Osteocyte (in vitro differentiated cells): ENCODE results near the gene ANO7. TPM values are rescaled to one million over a fixed set of nuclear protein-coding genes. Genes with fewer than 3 reads are reported as not detected.

Source experiments
- DNase-seq: peaks from one replicate; pipeline ENCODE4 v3.0.0; 2021; ENCODE audit warnings: mixed read lengths; ENCODE audit not compliant: unreplicated experiment; ENCODE audit errors: extremely low spot score
- H3K27ac Mint-ChIP-seq: one replicate; pipeline ENCODE4 v1.8.0; 2021; ENCODE audit warnings: mild to moderate bottlenecking, mixed read lengths; ENCODE audit not compliant: unreplicated experiment
- H3K27me3 Mint-ChIP-seq: one replicate; pipeline ENCODE4 v1.8.0; 2021; ENCODE audit warnings: mixed read lengths; ENCODE audit not compliant: unreplicated experiment
- H3K36me3 Mint-ChIP-seq: one replicate; pipeline ENCODE4 v1.8.0; 2021; ENCODE audit warnings: mixed read lengths; ENCODE audit not compliant: unreplicated experiment
- H3K4me1 Mint-ChIP-seq: one replicate; pipeline ENCODE4 v1.8.0; 2021; ENCODE audit warnings: mixed read lengths; ENCODE audit not compliant: unreplicated experiment
- H3K4me3 Mint-ChIP-seq: one replicate; pipeline ENCODE4 v1.8.0; 2021; ENCODE audit warnings: mild to moderate bottlenecking, moderate library complexity, mixed read lengths; ENCODE audit not compliant: unreplicated experiment
- H3K9me3 Mint-ChIP-seq: one replicate; pipeline ENCODE4 v1.8.0; 2021; ENCODE audit warnings: mixed read lengths; ENCODE audit not compliant: unreplicated experiment
- total RNA-seq: library from RNA; stranded (reverse); gene quantifications from 2 replicates; pipeline ENCODE4 v1.2.1, GENCODE V29; 2021
- TF ChIP-seq, protein P1 (sequence below): fragments of 200-600 bp; sonication (generic); IDR thresholded peaks from 2 replicates; pipeline ENCODE4 v1.5.0; 2021; ENCODE audit warnings: antibody characterized with exemption, mild to moderate bottlenecking, moderate library complexity

ANO7 gene
- total RNA-seq, 1 donor from 2014 or later: 1.3 TPM

DNA sequence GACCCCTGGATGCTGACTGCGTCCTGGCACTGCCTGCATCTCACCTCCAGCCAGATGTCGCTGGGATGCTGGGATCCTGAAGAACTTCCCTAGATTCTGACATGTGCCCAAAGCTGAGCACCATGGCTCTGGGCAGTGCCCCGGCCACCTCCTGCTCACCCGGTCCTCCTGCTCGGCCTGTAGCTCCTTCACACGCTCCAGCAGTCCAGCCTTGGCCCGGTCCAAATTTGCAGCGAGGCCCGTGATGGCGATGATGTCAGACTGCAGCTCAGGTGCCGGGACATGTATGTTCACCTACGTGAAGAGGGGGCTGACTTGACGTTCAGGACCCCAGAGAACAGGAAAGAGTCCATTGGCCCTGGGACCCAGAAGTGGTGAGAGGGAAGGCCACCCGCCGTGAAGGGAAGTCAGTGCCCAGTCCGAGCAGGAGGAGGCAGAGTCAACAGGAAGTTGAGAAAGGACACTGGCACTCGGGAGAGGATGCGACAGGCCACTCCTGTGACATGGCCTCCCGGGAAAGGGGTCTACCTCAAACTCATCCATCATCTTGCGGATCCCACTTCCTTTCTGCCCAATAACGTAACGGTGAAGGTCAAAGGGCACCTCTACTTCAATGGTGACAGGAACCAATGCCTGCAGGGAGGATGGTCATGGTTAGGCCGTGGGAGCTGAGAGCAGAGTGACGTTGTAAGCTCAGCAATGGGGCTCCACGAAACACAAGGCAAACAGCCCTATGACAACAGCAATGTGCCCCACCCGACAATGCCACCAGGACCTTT lies 46.7 kb downstream of the ANO7 start:
- Mint-ChIP-seq H3K4me3 (no peak overlapping the region), H3K4me1 (peaks cover 2% of the 10 kb centered on the region), H3K36me3 (peaks cover 80% of the 10 kb centered on the region), H3K9me3 (no peaks in the 10 kb centered on the region), H3K27ac (no peak overlapping the region), H3K27me3 (no peaks in the 10 kb centered on the region)
- no peak for DNase-seq
- TF ChIP-seq, protein P1, sequence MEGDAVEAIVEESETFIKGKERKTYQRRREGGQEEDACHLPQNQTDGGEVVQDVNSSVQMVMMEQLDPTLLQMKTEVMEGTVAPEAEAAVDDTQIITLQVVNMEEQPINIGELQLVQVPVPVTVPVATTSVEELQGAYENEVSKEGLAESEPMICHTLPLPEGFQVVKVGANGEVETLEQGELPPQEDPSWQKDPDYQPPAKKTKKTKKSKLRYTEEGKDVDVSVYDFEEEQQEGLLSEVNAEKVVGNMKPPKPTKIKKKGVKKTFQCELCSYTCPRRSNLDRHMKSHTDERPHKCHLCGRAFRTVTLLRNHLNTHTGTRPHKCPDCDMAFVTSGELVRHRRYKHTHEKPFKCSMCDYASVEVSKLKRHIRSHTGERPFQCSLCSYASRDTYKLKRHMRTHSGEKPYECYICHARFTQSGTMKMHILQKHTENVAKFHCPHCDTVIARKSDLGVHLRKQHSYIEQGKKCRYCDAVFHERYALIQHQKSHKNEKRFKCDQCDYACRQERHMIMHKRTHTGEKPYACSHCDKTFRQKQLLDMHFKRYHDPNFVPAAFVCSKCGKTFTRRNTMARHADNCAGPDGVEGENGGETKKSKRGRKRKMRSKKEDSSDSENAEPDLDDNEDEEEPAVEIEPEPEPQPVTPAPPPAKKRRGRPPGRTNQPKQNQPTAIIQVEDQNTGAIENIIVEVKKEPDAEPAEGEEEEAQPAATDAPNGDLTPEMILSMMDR: no peak

DNA sequence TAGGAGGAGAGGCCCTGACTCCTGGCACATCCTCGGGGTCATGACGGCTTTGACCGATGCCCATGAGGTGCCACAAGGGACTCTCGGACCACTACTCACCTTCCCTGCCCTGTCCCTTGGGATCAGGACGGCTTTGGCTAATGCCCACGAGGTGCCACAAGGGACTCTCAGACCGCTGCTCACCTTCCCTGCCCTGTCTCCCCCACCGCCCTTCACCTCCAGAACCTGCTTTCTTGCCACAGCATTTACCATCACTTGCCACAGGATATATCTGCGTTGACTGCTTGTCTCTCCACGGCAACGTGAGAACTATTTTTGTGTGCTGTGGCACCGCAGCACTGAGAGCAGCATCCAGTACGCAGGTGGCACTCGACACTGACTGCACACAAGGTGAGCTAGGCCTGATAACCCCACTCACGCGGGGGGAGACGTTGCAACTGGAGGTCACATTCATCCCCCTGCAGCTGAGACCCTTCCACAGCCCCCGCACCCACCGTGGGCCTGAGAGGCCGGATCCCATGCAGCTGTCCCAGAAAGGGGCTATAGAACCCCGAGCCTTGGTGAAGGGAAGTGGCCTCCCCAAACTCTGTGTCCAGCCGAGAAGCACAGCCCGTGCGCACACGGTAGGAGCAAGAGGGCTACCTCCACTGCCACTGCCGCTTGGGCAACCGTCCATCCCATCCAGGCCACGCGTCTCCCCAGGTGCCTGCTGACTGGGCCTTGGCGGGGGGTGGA lies 47.5 kb downstream of the ANO7 start:
- H3K4me1 Mint-ChIP-seq: peaks cover 2% of the 10 kb centered on the region
- H3K27me3 Mint-ChIP-seq: no peaks in the 10 kb centered on the region
- TF ChIP-seq, protein P1: no peak
- H3K27ac Mint-ChIP-seq: no peak overlapping the region
- no peaks in the 10 kb centered on the region for H3K9me3 Mint-ChIP-seq
- no peak for DNase-seq
- H3K36me3 Mint-ChIP-seq: peaks cover 83% of the 10 kb centered on the region
- H3K4me3 Mint-ChIP-seq: no peak overlapping the region

DNA sequence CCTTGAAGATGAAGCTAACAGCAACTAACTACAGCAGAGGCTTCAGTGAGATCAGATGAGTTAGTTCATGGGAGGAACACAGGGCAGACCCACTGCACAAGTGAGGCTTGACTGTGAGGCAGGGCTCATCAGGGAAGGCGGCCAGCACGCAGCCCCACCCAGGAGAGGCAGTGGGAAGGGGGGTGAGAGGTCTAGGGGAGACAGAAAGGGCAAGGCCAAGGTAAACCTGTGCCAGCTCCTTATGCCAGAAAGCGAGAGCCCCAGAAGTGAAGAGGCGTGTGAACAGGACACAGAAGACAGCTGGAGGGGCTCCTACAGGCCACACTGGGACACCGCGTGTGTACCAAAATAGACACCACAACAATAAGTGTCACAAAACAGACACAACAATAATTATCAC lies 48.6 kb downstream of the ANO7 start:
- no peak overlapping the region for H3K4me3 Mint-ChIP-seq
- no peaks in the 10 kb centered on the region for H3K9me3 Mint-ChIP-seq
- TF ChIP-seq, protein P1: no peak
- no peaks in the 10 kb centered on the region for H3K27me3 Mint-ChIP-seq
- H3K36me3 Mint-ChIP-seq: peaks cover 82% of the 10 kb centered on the region
- H3K4me1 Mint-ChIP-seq: peaks cover 2% of the 10 kb centered on the region
- DNase-seq: no peak
- no peak overlapping the region for H3K27ac Mint-ChIP-seq

DNA sequence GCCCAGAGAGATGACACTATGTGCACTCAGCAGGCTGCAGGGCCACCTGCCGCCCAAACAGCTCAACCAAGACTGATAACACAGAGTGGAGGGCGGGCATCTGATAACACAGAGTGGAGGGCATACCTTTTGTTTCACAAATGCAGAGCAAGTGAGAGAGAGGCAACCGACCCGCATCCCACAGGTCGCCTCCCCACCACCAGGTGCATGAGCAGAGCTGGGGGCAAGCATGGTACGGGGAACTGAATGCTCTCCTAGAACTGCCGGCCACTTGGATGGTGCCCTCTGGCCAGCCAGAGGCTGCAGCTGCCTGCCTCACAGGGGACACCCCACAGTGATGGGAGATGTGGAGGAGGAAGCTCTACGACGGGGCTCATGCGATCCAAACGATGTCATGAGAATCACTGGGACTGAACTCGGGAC lies 49.5 kb downstream of the ANO7 start:
- DNase-seq: no peak
- Mint-ChIP-seq H3K4me3 (no peak overlapping the region), H3K27me3 (no peaks in the 10 kb centered on the region), H3K27ac (no peak overlapping the region), H3K36me3 (peaks cover 83% of the 10 kb centered on the region), H3K4me1 (no peaks in the 10 kb centered on the region), H3K9me3 (no peaks in the 10 kb centered on the region)
- TF ChIP-seq, protein P1: no peak

DNA sequence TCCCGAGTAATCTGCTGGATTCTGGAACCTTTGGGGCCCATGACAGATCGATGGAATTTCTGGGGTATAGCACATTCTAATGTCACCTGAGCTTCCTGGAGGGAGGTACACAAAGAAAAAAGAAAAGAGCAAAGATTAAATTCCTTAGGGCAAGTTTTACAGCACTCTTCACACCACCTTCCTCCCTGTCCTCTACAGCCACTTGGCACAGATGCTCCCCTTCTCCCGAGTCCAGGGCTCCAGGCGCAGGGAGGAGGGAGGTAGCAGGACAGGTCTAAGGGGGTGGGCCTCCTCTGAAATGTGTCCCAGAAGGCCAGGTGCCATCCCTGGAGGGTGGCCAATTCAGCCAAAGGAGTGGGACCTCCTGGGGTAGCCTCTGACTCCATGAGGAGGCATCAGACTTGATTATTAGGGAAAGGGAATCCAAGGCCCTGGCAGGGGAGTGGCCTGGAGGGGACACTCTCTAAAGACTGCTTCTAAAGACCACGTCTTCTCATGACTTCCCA lies 50.3 kb downstream of the ANO7 start:
- Mint-ChIP-seq H3K27ac (no peak overlapping the region), H3K27me3 (no peaks in the 10 kb centered on the region), H3K9me3 (no peaks in the 10 kb centered on the region), H3K4me1 (no peaks in the 10 kb centered on the region), H3K36me3 (peaks cover 83% of the 10 kb centered on the region), H3K4me3 (no peak overlapping the region)
- DNase-seq: no peak
- TF ChIP-seq, protein P1: no peak
